ENCODE measurements around the gene MMEL1. TPM values are rescaled to one million over a fixed set of nuclear protein-coding genes. Genes with fewer than 3 reads are reported as not detected.

MMEL1 gene
- total and polyA plus RNA-seq, 2 experiments from 2014 or later: 0.57 to 0.90 TPM

DNA sequence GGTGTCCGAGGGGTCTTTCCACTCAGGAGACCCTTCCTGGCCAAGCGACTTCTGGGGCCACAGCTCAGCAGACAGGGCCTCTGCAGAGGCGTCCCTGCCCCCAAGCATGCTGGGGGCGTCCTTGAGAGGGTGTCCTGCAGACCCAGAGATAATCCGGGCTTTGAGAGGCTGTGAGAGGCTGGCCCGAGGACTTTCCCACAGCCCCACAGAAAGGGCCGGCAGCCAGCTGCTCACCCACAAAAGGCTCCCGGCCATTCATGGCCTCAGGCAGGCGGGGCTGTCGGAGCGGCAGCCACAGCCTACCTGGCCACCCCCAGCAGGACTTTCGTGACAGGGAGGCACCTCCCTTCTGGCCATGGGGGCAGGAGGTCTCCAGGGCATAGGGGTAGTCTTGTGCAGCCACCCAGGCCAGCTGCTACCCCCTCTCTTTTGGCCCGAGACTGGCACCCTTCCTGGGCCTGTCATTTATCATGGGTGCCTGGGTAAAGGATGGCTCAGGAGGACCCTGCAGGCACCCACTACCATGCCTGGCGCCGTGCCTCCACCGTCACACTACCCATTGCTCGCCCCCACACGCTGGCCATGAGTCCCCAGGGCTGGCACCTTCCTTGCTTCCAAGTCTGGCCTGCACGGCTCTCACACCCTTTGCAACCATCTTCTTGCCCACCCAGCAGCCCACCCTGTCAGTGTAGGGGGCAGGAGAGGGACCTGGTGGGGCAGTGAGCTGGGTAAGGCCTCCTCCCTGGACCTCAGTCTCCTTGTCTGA, 87.8 kb downstream of the MMEL1 start:
- H3K27ac ChIP-seq (ENCODE audit: low read depth): no peak overlapping the region
- peaks cover 7% of the 10 kb centered on the region; the same call in 1 of the 2 replicates for H3F3A ChIP-seq (replicated peaks; ENCODE audit: low read depth)
- DNase-seq (ENCODE audit: low spot score): no peak
- H3K4me2 ChIP-seq: no peak overlapping the region
- Mint-ChIP-seq H3K4me1 (peaks cover 5% of the 10 kb centered on the region; the same call in 1 of the 3 replicates), H3K27ac (no peak overlapping the region), H3K9me3 (no peaks in the 10 kb centered on the region), H3K4me3 (no peak overlapping the region), H3K27me3 (ENCODE audit: insufficient read depth, low read depth, poor library complexity) (peaks cover 20% of the 10 kb centered on the region), H3K36me3 (ENCODE audit: low read depth) (no peaks in the 10 kb centered on the region)
- ATAC-seq: no peak
- H3K4me3 ChIP-seq: no peak overlapping the region
- H3K27me3 ChIP-seq (ENCODE audit: insufficient read depth): peaks cover 11% of the 10 kb centered on the region; the same call in 1 of the 2 replicates
- no peak overlapping the region for H2AFZ ChIP-seq
- no peak for TF ChIP-seq STAT1 (IDR thresholded peaks at IDR 0.05; ENCODE audit: unreplicated experiment)
- no peak for TF ChIP-seq EZH2phosphoT487 (IDR thresholded peaks at IDR 0.05; ENCODE audit: unreplicated experiment)
- TF ChIP-seq, protein P1, sequence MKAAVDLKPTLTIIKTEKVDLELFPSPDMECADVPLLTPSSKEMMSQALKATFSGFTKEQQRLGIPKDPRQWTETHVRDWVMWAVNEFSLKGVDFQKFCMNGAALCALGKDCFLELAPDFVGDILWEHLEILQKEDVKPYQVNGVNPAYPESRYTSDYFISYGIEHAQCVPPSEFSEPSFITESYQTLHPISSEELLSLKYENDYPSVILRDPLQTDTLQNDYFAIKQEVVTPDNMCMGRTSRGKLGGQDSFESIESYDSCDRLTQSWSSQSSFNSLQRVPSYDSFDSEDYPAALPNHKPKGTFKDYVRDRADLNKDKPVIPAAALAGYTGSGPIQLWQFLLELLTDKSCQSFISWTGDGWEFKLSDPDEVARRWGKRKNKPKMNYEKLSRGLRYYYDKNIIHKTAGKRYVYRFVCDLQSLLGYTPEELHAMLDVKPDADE (IDR thresholded peaks at IDR 0.05): no peak
- TF ChIP-seq, protein P2, sequence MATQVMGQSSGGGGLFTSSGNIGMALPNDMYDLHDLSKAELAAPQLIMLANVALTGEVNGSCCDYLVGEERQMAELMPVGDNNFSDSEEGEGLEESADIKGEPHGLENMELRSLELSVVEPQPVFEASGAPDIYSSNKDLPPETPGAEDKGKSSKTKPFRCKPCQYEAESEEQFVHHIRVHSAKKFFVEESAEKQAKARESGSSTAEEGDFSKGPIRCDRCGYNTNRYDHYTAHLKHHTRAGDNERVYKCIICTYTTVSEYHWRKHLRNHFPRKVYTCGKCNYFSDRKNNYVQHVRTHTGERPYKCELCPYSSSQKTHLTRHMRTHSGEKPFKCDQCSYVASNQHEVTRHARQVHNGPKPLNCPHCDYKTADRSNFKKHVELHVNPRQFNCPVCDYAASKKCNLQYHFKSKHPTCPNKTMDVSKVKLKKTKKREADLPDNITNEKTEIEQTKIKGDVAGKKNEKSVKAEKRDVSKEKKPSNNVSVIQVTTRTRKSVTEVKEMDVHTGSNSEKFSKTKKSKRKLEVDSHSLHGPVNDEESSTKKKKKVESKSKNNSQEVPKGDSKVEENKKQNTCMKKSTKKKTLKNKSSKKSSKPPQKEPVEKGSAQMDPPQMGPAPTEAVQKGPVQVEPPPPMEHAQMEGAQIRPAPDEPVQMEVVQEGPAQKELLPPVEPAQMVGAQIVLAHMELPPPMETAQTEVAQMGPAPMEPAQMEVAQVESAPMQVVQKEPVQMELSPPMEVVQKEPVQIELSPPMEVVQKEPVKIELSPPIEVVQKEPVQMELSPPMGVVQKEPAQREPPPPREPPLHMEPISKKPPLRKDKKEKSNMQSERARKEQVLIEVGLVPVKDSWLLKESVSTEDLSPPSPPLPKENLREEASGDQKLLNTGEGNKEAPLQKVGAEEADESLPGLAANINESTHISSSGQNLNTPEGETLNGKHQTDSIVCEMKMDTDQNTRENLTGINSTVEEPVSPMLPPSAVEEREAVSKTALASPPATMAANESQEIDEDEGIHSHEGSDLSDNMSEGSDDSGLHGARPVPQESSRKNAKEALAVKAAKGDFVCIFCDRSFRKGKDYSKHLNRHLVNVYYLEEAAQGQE (IDR thresholded peaks at IDR 0.05; ENCODE audit: unreplicated experiment): no peak
- TF ChIP-seq, protein P3, sequence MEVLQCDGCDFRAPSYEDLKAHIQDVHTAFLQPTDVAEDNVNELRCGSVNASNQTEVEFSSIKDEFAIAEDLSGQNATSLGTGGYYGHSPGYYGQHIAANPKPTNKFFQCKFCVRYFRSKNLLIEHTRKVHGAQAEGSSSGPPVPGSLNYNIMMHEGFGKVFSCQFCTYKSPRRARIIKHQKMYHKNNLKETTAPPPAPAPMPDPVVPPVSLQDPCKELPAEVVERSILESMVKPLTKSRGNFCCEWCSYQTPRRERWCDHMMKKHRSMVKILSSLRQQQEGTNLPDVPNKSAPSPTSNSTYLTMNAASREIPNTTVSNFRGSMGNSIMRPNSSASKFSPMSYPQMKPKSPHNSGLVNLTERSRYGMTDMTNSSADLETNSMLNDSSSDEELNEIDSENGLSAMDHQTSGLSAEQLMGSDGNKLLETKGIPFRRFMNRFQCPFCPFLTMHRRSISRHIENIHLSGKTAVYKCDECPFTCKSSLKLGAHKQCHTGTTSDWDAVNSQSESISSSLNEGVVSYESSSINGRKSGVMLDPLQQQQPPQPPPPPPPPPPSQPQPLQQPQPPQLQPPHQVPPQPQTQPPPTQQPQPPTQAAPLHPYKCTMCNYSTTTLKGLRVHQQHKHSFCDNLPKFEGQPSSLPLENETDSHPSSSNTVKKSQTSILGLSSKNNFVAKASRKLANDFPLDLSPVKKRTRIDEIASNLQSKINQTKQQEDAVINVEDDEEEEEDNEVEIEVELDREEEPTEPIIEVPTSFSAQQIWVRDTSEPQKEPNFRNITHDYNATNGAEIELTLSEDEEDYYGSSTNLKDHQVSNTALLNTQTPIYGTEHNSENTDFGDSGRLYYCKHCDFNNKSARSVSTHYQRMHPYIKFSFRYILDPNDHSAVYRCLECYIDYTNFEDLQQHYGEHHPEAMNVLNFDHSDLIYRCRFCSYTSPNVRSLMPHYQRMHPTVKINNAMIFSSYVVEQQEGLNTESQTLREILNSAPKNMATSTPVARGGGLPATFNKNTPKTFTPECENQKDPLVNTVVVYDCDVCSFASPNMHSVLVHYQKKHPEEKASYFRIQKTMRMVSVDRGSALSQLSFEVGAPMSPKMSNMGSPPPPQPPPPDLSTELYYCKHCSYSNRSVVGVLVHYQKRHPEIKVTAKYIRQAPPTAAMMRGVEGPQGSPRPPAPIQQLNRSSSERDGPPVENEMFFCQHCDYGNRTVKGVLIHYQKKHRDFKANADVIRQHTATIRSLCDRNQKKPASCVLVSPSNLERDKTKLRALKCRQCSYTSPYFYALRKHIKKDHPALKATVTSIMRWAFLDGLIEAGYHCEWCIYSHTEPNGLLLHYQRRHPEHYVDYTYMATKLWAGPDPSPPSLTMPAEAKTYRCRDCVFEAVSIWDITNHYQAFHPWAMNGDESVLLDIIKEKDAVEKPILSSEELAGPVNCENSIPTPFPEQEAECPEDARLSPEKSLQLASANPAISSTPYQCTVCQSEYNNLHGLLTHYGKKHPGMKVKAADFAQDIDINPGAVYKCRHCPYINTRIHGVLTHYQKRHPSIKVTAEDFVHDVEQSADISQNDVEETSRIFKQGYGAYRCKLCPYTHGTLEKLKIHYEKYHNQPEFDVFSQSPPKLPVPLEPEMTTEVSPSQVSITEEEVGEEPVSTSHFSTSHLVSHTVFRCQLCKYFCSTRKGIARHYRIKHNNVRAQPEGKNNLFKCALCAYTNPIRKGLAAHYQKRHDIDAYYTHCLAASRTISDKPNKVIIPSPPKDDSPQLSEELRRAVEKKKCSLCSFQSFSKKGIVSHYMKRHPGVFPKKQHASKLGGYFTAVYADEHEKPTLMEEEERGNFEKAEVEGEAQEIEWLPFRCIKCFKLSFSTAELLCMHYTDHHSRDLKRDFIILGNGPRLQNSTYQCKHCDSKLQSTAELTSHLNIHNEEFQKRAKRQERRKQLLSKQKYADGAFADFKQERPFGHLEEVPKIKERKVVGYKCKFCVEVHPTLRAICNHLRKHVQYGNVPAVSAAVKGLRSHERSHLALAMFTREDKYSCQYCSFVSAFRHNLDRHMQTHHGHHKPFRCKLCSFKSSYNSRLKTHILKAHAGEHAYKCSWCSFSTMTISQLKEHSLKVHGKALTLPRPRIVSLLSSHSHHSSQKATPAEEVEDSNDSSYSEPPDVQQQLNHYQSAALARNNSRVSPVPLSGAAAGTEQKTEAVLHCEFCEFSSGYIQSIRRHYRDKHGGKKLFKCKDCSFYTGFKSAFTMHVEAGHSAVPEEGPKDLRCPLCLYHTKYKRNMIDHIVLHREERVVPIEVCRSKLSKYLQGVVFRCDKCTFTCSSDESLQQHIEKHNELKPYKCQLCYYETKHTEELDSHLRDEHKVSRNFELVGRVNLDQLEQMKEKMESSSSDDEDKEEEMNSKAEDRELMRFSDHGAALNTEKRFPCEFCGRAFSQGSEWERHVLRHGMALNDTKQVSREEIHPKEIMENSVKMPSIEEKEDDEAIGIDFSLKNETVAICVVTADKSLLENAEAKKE (CRISPR knock-in tag; IDR thresholded peaks at IDR 0.05): no peak
- TF ChIP-seq, protein P4, sequence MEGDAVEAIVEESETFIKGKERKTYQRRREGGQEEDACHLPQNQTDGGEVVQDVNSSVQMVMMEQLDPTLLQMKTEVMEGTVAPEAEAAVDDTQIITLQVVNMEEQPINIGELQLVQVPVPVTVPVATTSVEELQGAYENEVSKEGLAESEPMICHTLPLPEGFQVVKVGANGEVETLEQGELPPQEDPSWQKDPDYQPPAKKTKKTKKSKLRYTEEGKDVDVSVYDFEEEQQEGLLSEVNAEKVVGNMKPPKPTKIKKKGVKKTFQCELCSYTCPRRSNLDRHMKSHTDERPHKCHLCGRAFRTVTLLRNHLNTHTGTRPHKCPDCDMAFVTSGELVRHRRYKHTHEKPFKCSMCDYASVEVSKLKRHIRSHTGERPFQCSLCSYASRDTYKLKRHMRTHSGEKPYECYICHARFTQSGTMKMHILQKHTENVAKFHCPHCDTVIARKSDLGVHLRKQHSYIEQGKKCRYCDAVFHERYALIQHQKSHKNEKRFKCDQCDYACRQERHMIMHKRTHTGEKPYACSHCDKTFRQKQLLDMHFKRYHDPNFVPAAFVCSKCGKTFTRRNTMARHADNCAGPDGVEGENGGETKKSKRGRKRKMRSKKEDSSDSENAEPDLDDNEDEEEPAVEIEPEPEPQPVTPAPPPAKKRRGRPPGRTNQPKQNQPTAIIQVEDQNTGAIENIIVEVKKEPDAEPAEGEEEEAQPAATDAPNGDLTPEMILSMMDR (conservative IDR thresholded peaks at IDR 0.05; ENCODE audit: low read depth in 2 of 2): no peak
- no peak for TF ChIP-seq CREB1 (CRISPR knock-in tag; IDR thresholded peaks at IDR 0.05; ENCODE audit: low read depth)
- TF ChIP-seq ZNF114 (CRISPR knock-in tag; IDR thresholded peaks at IDR 0.05): no peak
- TF ChIP-seq POLR2AphosphoS5 (IDR thresholded peaks at IDR 0.05; ENCODE audit: low read depth): no peak
- H3K4me1 ChIP-seq (ENCODE audit: insufficient read depth): peaks cover 16% of the 10 kb centered on the region; the same call in 1 of the 2 replicates
- H3K36me3 ChIP-seq (ENCODE audit: insufficient read depth): no peaks in the 10 kb centered on the region
- no peaks in the 10 kb centered on the region for H3K9me2 ChIP-seq (ENCODE audit: insufficient read depth)
- no peaks in the 10 kb centered on the region for H4K20me1 ChIP-seq (replicated peaks; ENCODE audit: insufficient read depth)
- H3K79me2 ChIP-seq (replicated peaks; ENCODE audit: insufficient read depth): no peaks in the 10 kb centered on the region

All from GM23338 (cell line).